ENCODE data around the gene IGSF1. TPM values are rescaled to one million over a fixed set of nuclear protein-coding genes. Genes with fewer than 3 reads are reported as not detected.
"Not testable (repeated sequence)": the region's sequence is repeated elsewhere in the genome, so short reads cannot be mapped to it uniquely, and the experiment has no call there.

IGSF1 gene
- total RNA-seq, 4 donors from 2014 or later, result 10.8 to 24.1 (median 14.4) TPM

DNA sequence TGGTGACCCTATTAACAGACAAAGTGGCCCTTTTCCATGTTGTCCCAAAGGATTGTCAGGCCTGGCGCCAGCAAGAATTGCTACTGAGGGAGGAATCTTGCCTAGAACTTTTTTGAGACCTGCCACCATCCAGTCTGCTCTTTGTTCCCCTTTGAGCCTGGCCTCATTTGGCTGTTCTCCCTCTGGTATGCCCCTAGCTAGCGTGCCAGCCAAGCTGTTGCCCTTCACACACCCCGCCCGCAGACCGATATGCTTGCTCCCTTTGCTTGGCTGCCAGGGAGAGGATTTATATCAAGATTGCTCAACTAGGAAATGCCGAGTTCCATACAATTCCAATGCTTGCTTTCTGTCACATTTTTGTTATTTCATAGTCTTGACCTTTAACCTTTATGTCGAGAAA, 24.4 kb downstream of the IGSF1 start:
- H3K9me3 ChIP-seq, result no peaks in the 10 kb centered on the region
- 62 to 64% methylated on average over 4 to 7 of the region's 7 CpGs for WGBS, 2 donors
- TF ChIP-seq EP300 (IDR thresholded peaks at IDR 0.05) (no peak), POLR2A (IDR thresholded peaks at IDR 0.05) (no peak)
- TF ChIP-seq, protein P1, sequence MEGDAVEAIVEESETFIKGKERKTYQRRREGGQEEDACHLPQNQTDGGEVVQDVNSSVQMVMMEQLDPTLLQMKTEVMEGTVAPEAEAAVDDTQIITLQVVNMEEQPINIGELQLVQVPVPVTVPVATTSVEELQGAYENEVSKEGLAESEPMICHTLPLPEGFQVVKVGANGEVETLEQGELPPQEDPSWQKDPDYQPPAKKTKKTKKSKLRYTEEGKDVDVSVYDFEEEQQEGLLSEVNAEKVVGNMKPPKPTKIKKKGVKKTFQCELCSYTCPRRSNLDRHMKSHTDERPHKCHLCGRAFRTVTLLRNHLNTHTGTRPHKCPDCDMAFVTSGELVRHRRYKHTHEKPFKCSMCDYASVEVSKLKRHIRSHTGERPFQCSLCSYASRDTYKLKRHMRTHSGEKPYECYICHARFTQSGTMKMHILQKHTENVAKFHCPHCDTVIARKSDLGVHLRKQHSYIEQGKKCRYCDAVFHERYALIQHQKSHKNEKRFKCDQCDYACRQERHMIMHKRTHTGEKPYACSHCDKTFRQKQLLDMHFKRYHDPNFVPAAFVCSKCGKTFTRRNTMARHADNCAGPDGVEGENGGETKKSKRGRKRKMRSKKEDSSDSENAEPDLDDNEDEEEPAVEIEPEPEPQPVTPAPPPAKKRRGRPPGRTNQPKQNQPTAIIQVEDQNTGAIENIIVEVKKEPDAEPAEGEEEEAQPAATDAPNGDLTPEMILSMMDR (IDR thresholded peaks at IDR 0.05), result no peak
- no peak overlapping the region for H3K27ac ChIP-seq
- no peaks in the 10 kb centered on the region for H3K36me3 ChIP-seq
- no peaks in the 10 kb centered on the region for H3K4me1 ChIP-seq
- H3K4me3 ChIP-seq, result no peak overlapping the region
- no peaks in the 10 kb centered on the region for H3K27me3 ChIP-seq
- no peak for DNase-seq (ENCODE audit: low spot score in 2 of 2)

- Histone ChIP-seq H3K27me3 (no peaks in the 10 kb centered on the region), H3K36me3 (no peaks in the 10 kb centered on the region), H3K4me1 (no peaks in the 10 kb centered on the region), H3K9me3 (no peaks in the 10 kb centered on the region), H3K4me3 (no peak overlapping the region), H3K27ac (no peak overlapping the region)
- DNase-seq (ENCODE audit: low spot score in 2 of 2), result no peak
- TF ChIP-seq, protein P1 (IDR thresholded peaks at IDR 0.05), result no peak
- TF ChIP-seq EP300 (IDR thresholded peaks at IDR 0.05) (no peak), POLR2A (IDR thresholded peaks at IDR 0.05) (no peak)
- WGBS, 2 donors, result 57 to 70% methylated on average over 2 of the region's 2 CpGs
Observed at GRCh38 chrX:131264053-131264452, 25.1 kb downstream of the IGSF1 start.

DNA sequence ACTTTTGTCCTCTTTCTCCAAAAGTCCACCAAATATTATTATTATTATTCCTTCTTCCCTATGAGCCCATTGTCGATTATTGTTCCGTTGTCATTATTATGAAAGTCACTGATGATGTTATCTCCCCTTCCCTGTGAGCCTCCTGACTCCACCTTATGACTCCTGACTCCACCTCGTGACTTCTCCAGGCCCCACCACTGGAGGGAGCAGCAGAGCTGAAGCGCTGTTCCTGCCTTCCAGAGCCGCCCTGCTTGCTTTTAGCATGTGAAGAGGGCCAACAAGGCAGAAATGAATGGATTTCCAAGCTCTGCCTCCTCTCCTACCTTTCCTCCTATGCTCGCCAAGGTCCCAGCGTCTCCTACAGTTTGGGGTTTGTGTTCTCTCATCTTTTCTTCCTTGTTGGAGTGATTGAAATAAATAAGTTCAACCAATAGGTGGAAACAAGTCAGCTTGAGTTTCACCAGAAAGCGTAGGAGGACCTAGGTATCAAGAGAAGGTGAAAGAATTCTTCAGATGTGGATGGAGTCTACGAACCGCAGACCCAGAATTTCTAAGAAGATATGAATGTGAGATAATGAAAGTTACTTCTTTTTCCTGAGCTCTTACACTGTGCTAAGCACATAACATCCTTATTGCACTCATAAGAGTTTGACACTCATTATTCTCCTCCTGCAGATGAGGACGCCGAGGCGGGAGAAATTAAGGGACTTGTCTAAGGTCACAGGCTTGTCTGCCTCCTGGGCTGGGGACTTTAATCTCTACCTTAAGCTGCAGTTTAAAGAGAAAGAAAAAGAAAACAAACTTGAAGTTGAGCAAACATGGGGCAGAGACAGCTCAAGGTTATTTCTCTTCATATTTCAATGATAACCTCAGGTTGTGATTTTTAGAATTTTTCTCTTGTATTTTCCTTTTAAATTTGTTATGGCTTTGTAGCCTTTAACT, 26.1 kb downstream of the IGSF1 start:
- no peak overlapping the region for H3K4me3 ChIP-seq
- no peak for TF ChIP-seq EP300 (IDR thresholded peaks at IDR 0.05)
- no peak for TF ChIP-seq POLR2A (IDR thresholded peaks at IDR 0.05)
- TF ChIP-seq, protein P1 (IDR thresholded peaks at IDR 0.05), result no peak
- no peak for DNase-seq (ENCODE audit: low spot score in 2 of 2)
- no peaks in the 10 kb centered on the region for H3K4me1 ChIP-seq
- no peaks in the 10 kb centered on the region for H3K36me3 ChIP-seq
- H3K27ac ChIP-seq, result no peak overlapping the region
- H3K27me3 ChIP-seq, result no peaks in the 10 kb centered on the region
- no peaks in the 10 kb centered on the region for H3K9me3 ChIP-seq
- WGBS, 2 donors, result 56 to 79% methylated on average over 13 of the region's 13 CpGs

DNA sequence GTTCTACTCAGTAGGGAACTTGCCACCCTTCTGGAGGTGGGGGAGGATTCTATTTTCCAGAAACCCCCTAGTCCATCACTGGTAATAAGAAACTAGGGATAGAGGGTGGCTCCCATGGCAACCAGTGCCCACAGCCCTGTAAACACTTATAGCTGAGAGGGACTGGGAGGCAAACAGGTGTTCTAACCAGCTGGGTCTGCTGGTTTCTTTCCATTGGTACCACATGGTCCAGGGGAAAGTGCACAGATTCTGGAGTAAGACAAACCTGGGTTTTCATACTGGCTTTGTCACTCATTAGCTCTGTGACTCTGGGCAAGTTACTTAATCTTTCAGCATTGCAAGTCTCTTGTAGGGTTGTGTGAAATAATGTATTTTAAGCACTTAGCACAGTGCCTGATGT, 26.9 kb downstream of the IGSF1 start:
- no peak for DNase-seq (ENCODE audit: low spot score in 2 of 2)
- H3K27me3 ChIP-seq, result no peaks in the 10 kb centered on the region
- no peaks in the 10 kb centered on the region for H3K4me1 ChIP-seq
- H3K36me3 ChIP-seq, result no peaks in the 10 kb centered on the region
- H3K4me3 ChIP-seq, result no peak overlapping the region
- H3K9me3 ChIP-seq, result no peaks in the 10 kb centered on the region
- H3K27ac ChIP-seq, result no peak overlapping the region
- TF ChIP-seq EP300 (IDR thresholded peaks at IDR 0.05) (no peak), POLR2A (IDR thresholded peaks at IDR 0.05) (no peak)
- TF ChIP-seq, protein P1 (IDR thresholded peaks at IDR 0.05), result no peak

GRCh38 chrX:131257367-131257766, 31.7 kb downstream of the IGSF1 start:
- H3K36me3 ChIP-seq, result no peaks in the 10 kb centered on the region
- TF ChIP-seq EP300 (IDR thresholded peaks at IDR 0.05) (no peak), POLR2A (IDR thresholded peaks at IDR 0.05) (no peak)
- TF ChIP-seq, protein P1 (IDR thresholded peaks at IDR 0.05), result no peak
- H3K27ac ChIP-seq, result no peak overlapping the region
- no peak overlapping the region for H3K4me3 ChIP-seq
- no peaks in the 10 kb centered on the region for H3K4me1 ChIP-seq
- DNase-seq (ENCODE audit: low spot score in 2 of 2), result no peak
- H3K9me3 ChIP-seq, result no peaks in the 10 kb centered on the region
- no peaks in the 10 kb centered on the region for H3K27me3 ChIP-seq

DNA sequence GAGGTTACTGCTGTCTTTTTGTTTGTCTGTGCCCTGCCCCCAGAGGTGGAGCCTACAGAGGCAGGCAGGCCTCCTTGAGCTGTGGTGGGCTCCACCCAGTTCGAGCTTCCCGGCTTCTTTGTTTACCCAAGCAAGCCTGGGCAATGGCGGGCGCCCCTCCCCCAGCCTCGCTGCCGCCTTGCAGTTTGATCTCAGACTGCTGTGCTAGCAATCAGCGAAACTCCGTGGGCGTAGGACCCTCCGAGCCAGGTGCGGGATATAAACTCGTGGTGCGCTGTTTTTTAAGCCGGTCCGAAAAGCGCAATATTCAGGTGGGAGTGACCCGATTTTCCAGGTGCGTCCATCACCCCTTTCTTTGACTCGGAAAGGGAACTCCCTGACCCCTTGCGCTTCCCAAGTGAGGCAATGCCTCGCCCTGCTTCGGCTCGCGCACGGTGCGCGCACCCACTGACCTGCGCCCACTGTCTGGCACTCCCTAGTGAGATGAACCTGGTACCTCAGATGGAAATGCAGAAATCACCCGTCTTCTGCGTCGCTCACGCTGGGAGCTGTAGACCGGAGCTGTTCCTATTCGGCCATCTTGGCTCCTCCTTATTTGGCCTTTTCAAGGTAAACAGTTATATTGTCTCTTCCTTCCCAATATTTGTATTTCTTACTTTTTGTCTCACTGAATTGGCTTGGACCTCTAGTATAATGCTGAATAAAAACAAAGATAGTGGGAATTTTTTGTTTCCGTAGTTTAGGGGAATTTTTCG, 37.9 kb downstream of the IGSF1 start:
- H3K27ac ChIP-seq; H3K9me3 ChIP-seq; DNase-seq (ENCODE audit: low spot score in 2 of 2); H3K4me1 ChIP-seq; H3K36me3 ChIP-seq; H3K4me3 ChIP-seq; H3K27me3 ChIP-seq: not testable (repeated sequence)
- WGBS, 2 donors, result 82 to 88% methylated on average over 13 to 24 of the region's 36 CpGs
